Measurements from ENCODE around the gene MARK4.
"Not testable (repeated sequence)": the region's sequence is repeated elsewhere in the genome, so short reads cannot be mapped to it uniquely, and the experiment has no call there.

The MARK4 gene

GRCh38 chr19:45250832-45251451, at the start of gene MARK4:
Gene MARK4, plus strand, starts transcription at chr19:45251271. Its CDS starts 318 bp downstream, at chr19:45251589.
- DNase-seq (ENCODE audit: low read depth), result no peak

- DNase-seq (ENCODE audit: low read depth), result no peak
Measured at GRCh38 chr19:45202637-45203036, 48.4 kb upstream of the MARK4 start.

DNA sequence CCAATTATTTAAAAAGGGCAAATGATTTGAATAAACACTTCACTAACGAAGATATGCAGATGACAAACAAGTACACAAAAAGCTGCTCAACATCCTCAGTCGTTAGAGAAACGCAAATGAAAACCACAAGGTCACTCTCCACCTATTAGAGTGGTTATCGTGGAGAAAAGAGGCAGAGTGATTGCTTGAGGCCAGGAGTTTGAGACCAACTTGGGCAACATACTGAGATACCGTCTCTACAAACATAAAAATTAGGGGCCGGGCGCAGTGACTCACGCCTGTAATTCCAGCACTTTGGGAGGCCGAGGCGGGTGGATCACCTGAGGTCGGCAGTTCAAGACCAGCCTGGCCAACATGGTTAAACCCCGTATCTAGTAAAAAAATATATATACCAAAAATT, 45.3 kb upstream of the MARK4 start:
- DNase-seq (ENCODE audit: low read depth), result no peak

GRCh38 chr19:45206328-45206727, 44.7 kb upstream of the MARK4 start:
- no peak for DNase-seq (ENCODE audit: low read depth)

DNA sequence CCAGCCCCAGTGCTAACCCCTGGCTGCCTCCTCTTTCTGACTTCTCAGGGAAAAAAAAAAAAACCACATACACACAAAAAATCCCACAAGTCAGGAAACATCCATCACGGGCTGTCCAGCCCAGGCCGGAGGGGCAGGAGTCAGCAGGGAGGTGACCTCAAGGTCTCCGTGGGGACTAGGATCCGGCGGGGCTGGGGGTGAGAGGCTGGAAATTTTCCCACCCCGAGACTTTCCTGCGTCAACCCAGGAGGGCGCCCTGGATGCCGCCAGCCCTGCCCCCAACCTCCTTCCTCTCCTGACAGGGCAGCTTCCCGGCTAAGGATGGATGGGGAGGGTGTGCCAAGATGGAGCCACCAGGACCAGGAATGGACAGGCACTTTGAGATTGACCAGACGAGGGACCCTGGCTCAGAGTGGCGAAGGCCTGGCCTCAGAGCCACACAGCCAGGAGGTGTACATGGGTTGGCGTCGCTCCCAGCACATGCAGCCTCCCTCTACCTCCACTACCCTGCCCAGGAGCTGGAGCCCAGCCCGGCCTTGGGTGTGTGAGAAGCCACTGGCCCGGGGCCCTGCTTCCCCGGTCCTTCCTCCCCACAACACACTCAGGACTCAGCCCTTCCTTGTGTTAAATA, 39.2 kb upstream of the MARK4 start:
- no peak for DNase-seq (ENCODE audit: low read depth)

GRCh38 chr19:45213031-45213430, 38.0 kb upstream of the MARK4 start:
- DNase-seq (ENCODE audit: low read depth), result no peak

DNA sequence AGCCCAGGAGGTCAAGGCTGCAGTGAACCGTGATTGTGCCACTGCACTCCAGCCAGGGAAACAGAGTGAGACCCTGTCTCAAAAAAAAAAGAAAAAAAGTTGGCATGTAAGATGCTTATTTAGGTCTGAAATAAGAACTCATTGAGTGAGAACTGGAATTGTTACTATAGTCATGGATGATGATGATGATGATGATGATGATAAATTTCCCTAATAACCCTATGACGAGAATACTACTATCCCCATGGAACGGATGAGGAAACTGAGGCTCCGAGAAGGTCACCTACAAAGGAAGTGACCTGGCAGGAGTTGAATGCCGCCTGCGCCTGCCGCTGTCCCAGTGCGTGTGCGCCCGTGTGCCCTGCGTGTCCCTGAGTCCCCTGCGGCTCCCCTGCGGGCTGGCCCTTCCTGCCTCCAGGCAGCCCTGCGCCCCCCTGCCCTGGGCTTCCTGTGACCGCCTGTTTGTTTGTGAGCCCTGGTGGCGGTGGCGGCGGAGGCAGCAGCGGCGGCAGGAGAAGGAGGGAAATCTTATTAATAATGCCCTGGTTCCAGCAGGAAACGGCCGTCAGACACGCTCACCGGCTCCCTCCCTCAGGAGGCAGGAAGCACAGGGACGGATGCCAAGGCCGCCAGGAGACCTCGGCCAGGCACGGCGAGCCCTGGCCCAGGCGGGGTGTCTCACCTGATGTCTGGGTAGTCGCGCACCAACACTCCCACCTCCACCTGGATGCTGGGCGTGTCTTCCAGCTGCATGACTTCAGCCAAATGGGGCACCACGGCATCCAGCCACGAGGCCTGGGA, 35.5 kb upstream of the MARK4 start:
- no peak for DNase-seq (ENCODE audit: low read depth)

GRCh38 chr19:45216667-45217066, 34.4 kb upstream of the MARK4 start:
- no peak for DNase-seq (ENCODE audit: low read depth)

GRCh38 chr19:45217193-45217956, 33.7 kb upstream of the MARK4 start:
- no peak for DNase-seq (ENCODE audit: low read depth)

DNA sequence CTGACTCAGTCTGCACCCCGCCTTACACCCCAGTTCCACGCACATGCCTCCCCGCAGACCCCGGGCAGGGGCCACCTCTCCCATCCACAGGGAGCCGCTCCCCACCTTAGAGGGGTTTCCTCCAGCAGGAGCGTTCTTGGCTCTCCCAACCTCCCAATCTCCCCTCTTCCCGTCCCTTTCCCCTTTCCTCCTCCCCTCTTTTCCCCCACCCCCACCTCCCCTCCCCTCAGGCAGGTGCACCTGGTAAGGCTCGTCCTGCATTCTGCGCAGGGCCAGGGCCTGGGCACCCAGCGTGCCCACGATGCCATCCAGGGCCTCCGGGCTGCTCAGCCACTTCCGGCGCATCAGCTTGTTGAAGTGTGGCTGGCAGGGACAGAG, 33.1 kb upstream of the MARK4 start:
- no peak for DNase-seq (ENCODE audit: low read depth)

- no peak for DNase-seq (ENCODE audit: low read depth)
Measured at GRCh38 chr19:45218426-45218825, 32.6 kb upstream of the MARK4 start.

- DNase-seq (ENCODE audit: low read depth), result no peak
Measured at GRCh38 chr19:45218911-45219743, 31.9 kb upstream of the MARK4 start.

GRCh38 chr19:45222724-45223123, 28.3 kb upstream of the MARK4 start:
- DNase-seq (ENCODE audit: low read depth), result no peak

GRCh38 chr19:45223879-45224278, 27.2 kb upstream of the MARK4 start:
- no peak for DNase-seq (ENCODE audit: low read depth)

- no peak for DNase-seq (ENCODE audit: low read depth)
Measured at GRCh38 chr19:45224645-45225044, 26.4 kb upstream of the MARK4 start.

DNA sequence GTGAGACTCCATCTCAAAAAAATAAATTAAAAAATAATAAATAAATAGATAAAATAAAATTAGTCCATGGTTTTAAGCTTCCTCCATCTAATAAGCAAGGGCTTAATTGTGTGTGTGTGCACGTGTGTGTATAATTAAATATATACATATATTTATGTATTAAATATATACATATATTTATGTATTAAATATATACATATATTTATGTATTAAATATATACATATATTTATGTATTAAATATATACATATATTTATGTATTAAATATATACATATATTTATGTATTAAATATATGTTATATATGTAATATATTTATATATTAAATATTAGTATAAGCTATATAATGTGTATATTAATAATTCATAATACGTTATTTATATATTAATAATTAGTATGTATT, 22.0 kb upstream of the MARK4 start:
- DNase-seq (ENCODE audit: low read depth), result not testable (repeated sequence)

DNA sequence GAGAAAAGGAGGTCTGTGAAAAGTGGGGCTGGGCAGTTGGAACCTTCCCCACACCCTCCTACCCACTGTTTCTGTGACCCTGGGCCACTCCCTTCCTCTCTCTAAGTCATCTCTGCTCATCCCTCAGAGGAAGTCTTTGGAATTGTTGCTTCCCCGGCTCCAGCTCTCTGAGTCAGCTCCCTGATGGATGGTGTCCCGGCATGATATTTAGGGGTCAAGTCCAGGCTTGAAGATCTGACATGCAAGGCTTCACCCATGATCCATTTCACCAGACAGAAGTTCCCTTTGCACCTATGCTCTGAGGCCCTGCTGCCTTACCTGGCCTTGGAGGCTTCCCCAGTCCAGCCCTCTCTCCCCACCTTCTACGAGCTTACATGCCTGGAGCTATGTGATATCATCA, 19.2 kb upstream of the MARK4 start:
- DNase-seq (ENCODE audit: low read depth), result no peak

DNA sequence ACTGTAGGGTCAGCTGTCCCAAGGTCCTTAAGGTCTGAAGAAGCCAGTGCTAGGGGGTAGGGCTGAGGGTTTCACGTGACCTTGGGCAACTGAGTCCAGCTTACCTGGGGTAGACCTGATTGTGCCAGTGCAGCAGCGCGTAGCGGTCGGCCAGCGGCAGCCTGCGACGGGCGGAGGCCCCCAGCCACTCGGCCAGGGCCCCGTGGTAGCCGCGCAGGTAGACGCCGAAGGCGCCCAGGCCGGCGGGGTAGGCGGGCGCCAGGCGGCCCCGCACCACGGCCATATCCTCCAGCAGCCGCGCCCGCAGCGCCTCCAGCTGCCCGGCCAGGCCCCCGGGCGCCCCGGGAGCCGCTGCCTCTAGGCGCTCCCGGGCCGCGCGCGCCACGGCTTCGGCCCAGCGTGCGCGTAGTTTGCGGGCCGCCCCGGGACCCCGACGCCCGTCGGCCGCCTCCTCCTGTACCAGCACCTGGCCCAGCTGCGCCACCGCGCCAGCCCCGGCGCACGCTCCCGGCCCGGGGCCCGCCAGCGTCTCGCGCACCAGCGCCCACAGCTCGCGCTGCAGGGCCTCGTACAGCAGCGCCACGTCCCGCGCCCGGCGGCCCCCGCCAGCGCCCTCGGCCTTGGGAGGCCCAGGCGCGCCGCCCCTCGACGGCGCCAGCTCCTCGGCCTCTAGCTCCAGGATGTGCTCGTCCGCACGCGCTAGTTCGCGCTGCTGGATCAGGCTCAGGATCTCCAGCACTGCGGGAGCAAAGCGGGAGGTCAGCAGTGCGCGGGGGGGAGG, 16.8 kb upstream of the MARK4 start:
- no peak for DNase-seq (ENCODE audit: low read depth)

GRCh38 chr19:45235485-45235884, 15.6 kb upstream of the MARK4 start:
- no peak for DNase-seq (ENCODE audit: low read depth)

GRCh38 chr19:45238556-45238955, 12.5 kb upstream of the MARK4 start:
- DNase-seq (ENCODE audit: low read depth), result no peak
